RPMI7951 (cell line): ENCODE results near the gene RASIP1. TPM values are rescaled to one million over a fixed set of nuclear protein-coding genes. Genes with fewer than 3 reads are reported as not detected.
"Not testable (repeated sequence)": the region's sequence is repeated elsewhere in the genome, so short reads cannot be mapped to it uniquely, and the experiment has no call there.

Source experiments
- DNase-seq: peaks from one replicate; pipeline ENCODE4 v3.0.0-alpha.2; 2012; ENCODE audit warnings: low read depth
- total RNA-seq: library from RNA; depleted of rRNA; stranded (reverse); fragments of >200 nt; shearing (Covaris generic); gene quantifications from 2 replicates; pipeline ENCODE4 v1.2.3, GENCODE V29; 2014

Gene RASIP1
- total RNA-seq, 1 experiment from 2014 or later: 1.9 TPM

GRCh38 chr19:48708471-48708870, 31.9 kb downstream of the RASIP1 start:
- DNase-seq: no peak

GRCh38 chr19:48705431-48705830, 35.0 kb downstream of the RASIP1 start:
- no peak for DNase-seq

GRCh38 chr19:48703316-48703715, 37.1 kb downstream of the RASIP1 start:
- DNase-seq: no peak

GRCh38 chr19:48702701-48703100, 37.7 kb downstream of the RASIP1 start:
- no peak for DNase-seq

- DNase-seq: peak; percentile 75
Measured at GRCh38 chr19:48698046-48698445, 42.4 kb downstream of the RASIP1 start.

GRCh38 chr19:48696353-48697010, 43.9 kb downstream of the RASIP1 start:
- DNase-seq: no peak

- DNase-seq: no peak
Measured at GRCh38 chr19:48695743-48696352, 44.6 kb downstream of the RASIP1 start, which contains the start of gene FUT2. Gene FUT2 (plus strand): TSS chr19:48695971. CDS start chr19:48702957, 6,986 bp downstream.

GRCh38 chr19:48693629-48694028, 46.8 kb downstream of the RASIP1 start:
- not testable (repeated sequence) for DNase-seq

GRCh38 chr19:48689449-48689848, 51.0 kb downstream of the RASIP1 start:
- DNase-seq: no peak

GRCh38 chr19:48687776-48688175, 52.6 kb downstream of the RASIP1 start:
- no peak for DNase-seq

GRCh38 chr19:48686637-48687036, 53.8 kb downstream of the RASIP1 start:
- not testable (repeated sequence) for DNase-seq

GRCh38 chr19:48686088-48686487, 54.3 kb downstream of the RASIP1 start:
- DNase-seq: no peak

- DNase-seq: no peak
Measured at GRCh38 chr19:48685583-48685982, 54.8 kb downstream of the RASIP1 start.

- no peak for DNase-seq
Measured at GRCh38 chr19:48683349-48683748, 57.1 kb downstream of the RASIP1 start.

- DNase-seq: peak; percentile 95
Measured at GRCh38 chr19:48681127-48681470, 59.3 kb downstream of the RASIP1 start.

- no peak for DNase-seq
Measured at GRCh38 chr19:48680436-48681126, 59.8 kb downstream of the RASIP1 start.

- not testable (repeated sequence) for DNase-seq
Measured at GRCh38 chr19:48680006-48680405, 60.4 kb downstream of the RASIP1 start.

GRCh38 chr19:48678201-48678600, 62.2 kb downstream of the RASIP1 start:
- no peak for DNase-seq

GRCh38 chr19:48676887-48677286, 63.5 kb downstream of the RASIP1 start:
- no peak for DNase-seq

GRCh38 chr19:48676487-48676886, 63.9 kb downstream of the RASIP1 start:
- no peak for DNase-seq

- peak; percentile 78 for DNase-seq
Measured at GRCh38 chr19:48674921-48675824, 65.2 kb downstream of the RASIP1 start.
